MM.1S (cell line): ENCODE data around the gene DGKA.
"Not testable (repeated sequence)": the region's sequence is repeated elsewhere in the genome, so short reads cannot be mapped to it uniquely, and the experiment has no call there.

ENCODE experiments used
- DNase-seq: peaks from one replicate; pipeline ENCODE4 v3.0.0-alpha.2; 2015
- H2AFZ ChIP-seq: fragments of 300-600 bp; sonication (generic); 2 replicates; pipeline ENCODE4 v1.6.0; 2016; ENCODE audit warnings: antibody characterized with exemption, low read length
- H3F3A ChIP-seq: fragments of 300-600 bp; sonication (generic); 2 replicates; pipeline ENCODE4 v1.6.1; 2016; ENCODE audit warnings: mild to moderate bottlenecking, antibody characterized with exemption, low read length, moderate library complexity, mixed read lengths; ENCODE audit not compliant: insufficient read depth
- H3K27ac ChIP-seq: fragments of 300-600 bp; sonication (generic); 2 replicates; pipeline ENCODE4 v1.5.1; 2016; ENCODE audit warnings: mild to moderate bottlenecking, low read length
- H3K27me3 ChIP-seq: fragments of 300-600 bp; sonication (generic); replicated peaks from 2 replicates; pipeline ENCODE4 v1.6.0; 2016; ENCODE audit warnings: low read length; ENCODE audit not compliant: insufficient read depth
- H3K36me3 ChIP-seq: fragments of 300-600 bp; sonication (generic); replicated peaks from 2 replicates; pipeline ENCODE4 v1.6.1; 2016; ENCODE audit warnings: mild to moderate bottlenecking, low read length, mixed read lengths; ENCODE audit not compliant: insufficient read depth
- H3K4me1 ChIP-seq: fragments of 300-600 bp; sonication (generic); 2 replicates; pipeline ENCODE4 v1.6.1; 2016; ENCODE audit warnings: low read length, mixed read lengths
- H3K4me2 ChIP-seq: fragments of 300-600 bp; sonication (generic); 2 replicates; pipeline ENCODE4 v1.6.0; 2016; ENCODE audit warnings: low read depth, low read length
- H3K4me3 ChIP-seq: fragments of 300-600 bp; sonication (generic); 2 replicates; pipeline ENCODE4 v1.5.1; 2016; ENCODE audit warnings: low read length, mixed read lengths
- H3K79me2 ChIP-seq: fragments of 300-600 bp; sonication (generic); 2 replicates; pipeline ENCODE4 v1.6.1; 2016; ENCODE audit warnings: mixed run types, low read length, mixed read lengths
- H3K9ac ChIP-seq: fragments of 300-600 bp; sonication (generic); 2 replicates; pipeline ENCODE4 v1.6.1; 2016; ENCODE audit warnings: low read length, mixed read lengths
- H3K9me2 ChIP-seq: fragments of 300-600 bp; sonication (generic); replicated peaks from 2 replicates; pipeline ENCODE4 v1.6.1; 2016; ENCODE audit warnings: mild to moderate bottlenecking, low read length, mixed read lengths; ENCODE audit not compliant: insufficient read depth
- H3K9me3 ChIP-seq: fragments of 300-600 bp; sonication (generic); replicated peaks from 2 replicates; pipeline ENCODE4 v1.6.1; 2016; ENCODE audit warnings: mild to moderate bottlenecking, low read length, mixed read lengths; ENCODE audit not compliant: insufficient read depth
- H4K20me1 ChIP-seq: fragments of 300-600 bp; sonication (generic); 2 replicates; pipeline ENCODE4 v1.6.1; 2016; ENCODE audit warnings: mild to moderate bottlenecking, low read length, moderate library complexity, mixed read lengths; ENCODE audit not compliant: insufficient read depth
- EZH2 ChIP-seq: fragments of 300-600 bp; sonication (generic); optimal IDR thresholded peaks from 2 replicates; pipeline ENCODE3; 2017; ENCODE audit warnings: low read depth, mild to moderate bottlenecking, antibody characterized with exemption, low read length, mixed read lengths
- EZH2phosphoT487 ChIP-seq: fragments of 300-600 bp; sonication (generic); IDR thresholded peaks from 2 replicates; pipeline ENCODE4 v1.6.1; 2018; ENCODE audit warnings: antibody characterized with exemption, low read length
- TF ChIP-seq, protein P1 (sequence below): fragments of 300-600 bp; sonication (generic); IDR thresholded peaks from 2 replicates; pipeline ENCODE4 v1.5.1; 2016; ENCODE audit warnings: antibody characterized with exemption, low read length, mixed read lengths

The DGKA gene

DNA sequence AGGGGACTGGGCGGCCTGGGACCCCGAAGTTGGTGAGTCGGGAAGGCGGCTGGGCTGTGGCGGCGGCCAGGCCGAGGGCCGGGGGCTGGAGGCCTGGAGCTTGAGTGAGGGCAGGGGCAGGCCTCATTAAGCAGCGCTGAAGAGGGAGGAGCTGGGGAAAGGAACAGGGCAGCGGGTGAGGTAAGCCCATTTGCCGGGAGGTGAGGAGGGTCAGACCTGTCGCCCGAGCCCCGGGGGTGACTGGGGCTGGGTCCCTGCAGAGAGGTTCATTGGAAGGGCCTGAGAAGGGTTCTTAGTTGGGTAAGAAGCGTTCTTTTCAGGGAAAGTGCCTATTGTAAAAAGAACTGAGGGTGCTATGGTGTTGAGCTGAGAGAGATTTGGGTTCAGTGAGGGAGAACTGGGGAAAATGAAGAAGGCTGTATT lies 43.4 kb downstream of the DGKA start:
- Histone ChIP-seq H3K4me3 (peak overlapping the region; percentile 84), H3K27ac (peak overlapping the region; percentile 35; the same call in 1 of the 2 replicates), H3K4me1 (peaks cover 19% of the 10 kb centered on the region), H3K4me2 (peak overlapping the region; percentile 71), H3K9ac (peak overlapping the region; percentile 78), H3K79me2 (peaks cover 40% of the 10 kb centered on the region), H3K9me2 (no peaks in the 10 kb centered on the region), H3K9me3 (no peaks in the 10 kb centered on the region), H3F3A (peaks cover 12% of the 10 kb centered on the region), H3K36me3 (no peaks in the 10 kb centered on the region), H4K20me1 (no peaks in the 10 kb centered on the region), H3K27me3 (no peaks in the 10 kb centered on the region), H2AFZ (peak overlapping the region; percentile 84)
- TF ChIP-seq EZH2 (no peak), EZH2phosphoT487 (no peak)
- TF ChIP-seq, protein P1, sequence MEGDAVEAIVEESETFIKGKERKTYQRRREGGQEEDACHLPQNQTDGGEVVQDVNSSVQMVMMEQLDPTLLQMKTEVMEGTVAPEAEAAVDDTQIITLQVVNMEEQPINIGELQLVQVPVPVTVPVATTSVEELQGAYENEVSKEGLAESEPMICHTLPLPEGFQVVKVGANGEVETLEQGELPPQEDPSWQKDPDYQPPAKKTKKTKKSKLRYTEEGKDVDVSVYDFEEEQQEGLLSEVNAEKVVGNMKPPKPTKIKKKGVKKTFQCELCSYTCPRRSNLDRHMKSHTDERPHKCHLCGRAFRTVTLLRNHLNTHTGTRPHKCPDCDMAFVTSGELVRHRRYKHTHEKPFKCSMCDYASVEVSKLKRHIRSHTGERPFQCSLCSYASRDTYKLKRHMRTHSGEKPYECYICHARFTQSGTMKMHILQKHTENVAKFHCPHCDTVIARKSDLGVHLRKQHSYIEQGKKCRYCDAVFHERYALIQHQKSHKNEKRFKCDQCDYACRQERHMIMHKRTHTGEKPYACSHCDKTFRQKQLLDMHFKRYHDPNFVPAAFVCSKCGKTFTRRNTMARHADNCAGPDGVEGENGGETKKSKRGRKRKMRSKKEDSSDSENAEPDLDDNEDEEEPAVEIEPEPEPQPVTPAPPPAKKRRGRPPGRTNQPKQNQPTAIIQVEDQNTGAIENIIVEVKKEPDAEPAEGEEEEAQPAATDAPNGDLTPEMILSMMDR, result no peak
- DNase-seq, result peak; percentile 48

DNA sequence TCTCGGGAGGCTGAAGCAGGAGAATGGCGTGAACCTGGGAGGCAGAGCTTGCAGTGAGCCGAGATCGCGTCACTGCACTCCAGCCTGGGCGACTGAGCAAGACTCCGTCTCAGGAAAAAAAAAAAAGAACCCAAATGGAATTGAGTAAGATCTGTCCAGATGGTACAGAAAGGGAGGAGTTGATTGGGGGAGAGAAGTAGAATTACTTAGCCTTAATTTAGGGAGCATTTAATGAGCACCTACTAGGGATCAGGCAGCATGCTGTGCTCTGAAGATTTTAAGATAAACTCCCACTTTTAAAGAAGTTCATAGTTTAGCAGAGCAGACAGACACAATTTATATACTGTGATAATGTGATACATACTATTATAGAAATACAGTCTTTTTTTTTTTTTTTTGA lies 47.4 kb downstream of the DGKA start:
- H3K9me3 ChIP-seq, result no peaks in the 10 kb centered on the region
- no peaks in the 10 kb centered on the region for H4K20me1 ChIP-seq
- no peak overlapping the region for H2AFZ ChIP-seq
- no peak overlapping the region for H3K4me3 ChIP-seq
- TF ChIP-seq, protein P1, result no peak
- no peak for TF ChIP-seq EZH2phosphoT487
- TF ChIP-seq EZH2, result no peak
- H3K9ac ChIP-seq, result no peak overlapping the region
- H3K36me3 ChIP-seq, result no peaks in the 10 kb centered on the region
- H3K79me2 ChIP-seq, result peaks cover 40% of the 10 kb centered on the region
- no peaks in the 10 kb centered on the region for H3K27me3 ChIP-seq
- no peak overlapping the region for H3K27ac ChIP-seq
- peaks cover 7% of the 10 kb centered on the region for H3K4me1 ChIP-seq
- H3F3A ChIP-seq, result no peaks in the 10 kb centered on the region
- no peak overlapping the region for H3K4me2 ChIP-seq
- no peaks in the 10 kb centered on the region for H3K9me2 ChIP-seq
- DNase-seq, result no peak

DNA sequence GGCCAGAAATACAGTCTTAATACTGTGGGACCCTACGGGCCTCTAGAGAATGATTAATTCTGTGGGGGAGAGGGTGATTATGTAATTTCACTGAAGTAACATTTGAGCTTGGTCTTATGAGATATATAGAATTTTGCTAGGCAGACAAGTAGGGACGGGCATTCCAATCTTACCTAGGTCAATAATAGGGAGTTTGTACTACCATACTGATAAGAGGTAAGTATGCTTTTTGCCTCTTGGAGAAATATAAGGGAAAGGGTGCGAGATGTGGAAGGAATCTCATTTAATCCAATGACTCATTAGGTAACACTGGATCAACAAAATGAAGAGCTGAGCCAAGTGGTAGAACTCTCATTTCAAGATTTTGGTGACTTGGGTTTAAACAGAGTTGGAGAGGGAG lies 48.1 kb downstream of the DGKA start:
- peaks cover 39% of the 10 kb centered on the region for H3K79me2 ChIP-seq
- no peak overlapping the region for H3K4me2 ChIP-seq

DNA sequence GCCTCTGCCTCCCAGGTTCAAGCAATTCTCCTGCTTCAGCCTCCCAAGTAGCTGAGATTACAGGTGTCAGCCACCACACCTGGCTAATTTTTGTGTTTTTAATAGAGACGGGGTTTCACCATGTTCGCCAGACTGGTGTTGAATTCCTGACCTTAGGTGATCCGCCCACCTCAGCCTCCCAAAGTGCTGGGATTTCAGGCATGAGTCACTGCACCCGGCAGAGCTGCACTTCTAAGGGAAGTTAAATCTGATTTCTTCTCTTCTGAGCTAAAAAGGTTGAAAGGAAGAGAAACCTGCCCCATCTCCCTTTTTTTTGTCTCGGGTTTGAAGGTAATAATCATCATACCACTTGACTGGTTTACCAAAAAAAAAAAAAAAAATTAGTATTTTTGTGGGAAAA lies 50.9 kb downstream of the DGKA start:
- H3K4me3 ChIP-seq, H3K27me3 ChIP-seq, H3K4me2 ChIP-seq, H3F3A ChIP-seq, H3K9ac ChIP-seq, DNase-seq, H3K9me2 ChIP-seq, H3K36me3 ChIP-seq, H3K27ac ChIP-seq, H3K9me3 ChIP-seq, H4K20me1 ChIP-seq, H2AFZ ChIP-seq, H3K4me1 ChIP-seq: not testable (repeated sequence)
- peaks cover 11% of the 10 kb centered on the region; the same call in 1 of the 2 replicates for H3K79me2 ChIP-seq

More for the DNA sequence above, 48.1 kb downstream of the DGKA start:
- peaks cover 7% of the 10 kb centered on the region for H3K4me1 ChIP-seq
- H3K27me3 ChIP-seq, result no peaks in the 10 kb centered on the region
- no peak overlapping the region for H3K4me3 ChIP-seq
- no peaks in the 10 kb centered on the region for H3K9me3 ChIP-seq
- TF ChIP-seq, protein P1, result no peak
- no peak for TF ChIP-seq EZH2
- no peak for TF ChIP-seq EZH2phosphoT487
- H2AFZ ChIP-seq, result no peak overlapping the region
- H3K27ac ChIP-seq, result no peak overlapping the region
- H3F3A ChIP-seq, result no peaks in the 10 kb centered on the region
- H3K9me2 ChIP-seq, result no peaks in the 10 kb centered on the region
- no peak for DNase-seq
- no peak overlapping the region for H3K9ac ChIP-seq
- H3K36me3 ChIP-seq, result no peaks in the 10 kb centered on the region
- H4K20me1 ChIP-seq, result no peaks in the 10 kb centered on the region
